Hepatocyte (in vitro differentiated cells): ENCODE measurements around the gene NRF1. TPM values are rescaled to one million over a fixed set of nuclear protein-coding genes. Genes with fewer than 3 reads are reported as not detected.

Experiments used
- DNase-seq: peaks from one replicate; pipeline ENCODE4 v3.0.0-alpha.2; 2016; ENCODE audit warnings: low spot score
- H2AFZ ChIP-seq: fragments of 200-600 bp; sonication (generic); 2 replicates; pipeline ENCODE4 v1.6.0; 2016; ENCODE audit warnings: antibody characterized with exemption, mild to moderate bottlenecking
- H3K27ac ChIP-seq: fragments of 200-600 bp; sonication (generic); 2 replicates; pipeline ENCODE4 v1.5.1; 2016; ENCODE audit warnings: mild to moderate bottlenecking
- H3K27me3 ChIP-seq: fragments of 200-600 bp; sonication (generic); 2 replicates; pipeline ENCODE4 v1.6.1; 2016
- H3K36me3 ChIP-seq: fragments of 200-600 bp; sonication (generic); replicated peaks from 2 replicates; pipeline ENCODE4 v1.5.1; 2016; ENCODE audit warnings: low read depth; ENCODE audit not compliant: insufficient read depth
- H3K4me1 ChIP-seq: fragments of 200-600 bp; sonication (generic); 2 replicates; pipeline ENCODE4 v1.5.1; 2016; ENCODE audit warnings: mild to moderate bottlenecking, moderate library complexity; ENCODE audit not compliant: insufficient read depth
- H3K4me2 ChIP-seq: fragments of 200-600 bp; sonication (generic); 2 replicates; pipeline ENCODE4 v1.6.0; 2016
- H3K4me3 ChIP-seq: fragments of 200-600 bp; sonication (generic); 2 replicates; pipeline ENCODE4 v1.5.1; 2016; ENCODE audit warnings: mild to moderate bottlenecking
- H3K79me2 ChIP-seq: fragments of 200-600 bp; sonication (generic); 2 replicates; pipeline ENCODE4 v1.6.0; 2017; ENCODE audit warnings: mild to moderate bottlenecking
- H3K9me2 ChIP-seq: fragments of 200-600 bp; sonication (generic); replicated peaks from 2 replicates; pipeline ENCODE4 v1.6.0; 2017; ENCODE audit warnings: mild to moderate bottlenecking; ENCODE audit not compliant: insufficient read depth
- H3K9me3 ChIP-seq: fragments of 200-600 bp; sonication (generic); 2 replicates; pipeline ENCODE4 v1.5.1; 2016; ENCODE audit warnings: low read depth, mild to moderate bottlenecking
- H4K20me1 ChIP-seq: fragments of 200-600 bp; sonication (generic); 2 replicates; pipeline ENCODE4 v1.6.0; 2016; ENCODE audit warnings: mild to moderate bottlenecking; ENCODE audit not compliant: insufficient read depth, poor library complexity, severe bottlenecking
- CTCF ChIP-seq: fragments of 200-600 bp; sonication (generic); IDR thresholded peaks from 2 replicates; pipeline ENCODE4 v1.5.1; 2016; ENCODE audit warnings: antibody characterized with exemption, mild to moderate bottlenecking; ENCODE audit not compliant: poor library complexity
- EZH2 ChIP-seq: fragments of 200-600 bp; sonication (generic); IDR thresholded peaks from 2 replicates; pipeline ENCODE4 v1.6.1; 2016; ENCODE audit warnings: antibody characterized with exemption, mild to moderate bottlenecking, borderline replicate concordance
- EZH2phosphoT487 ChIP-seq: fragments of 200-600 bp; sonication (generic); IDR thresholded peaks from one replicate; pipeline ENCODE4 v1.6.1; 2018; ENCODE audit warnings: antibody characterized with exemption, mild to moderate bottlenecking, low read depth, moderate library complexity; ENCODE audit not compliant: unreplicated experiment, severe bottlenecking
- WGBS: methylation state at CpG from one replicate; pipeline ENCODE4 v1.1.6; 2016; ENCODE audit warnings: low lambda C conversion rate; ENCODE audit errors: missing lambda C conversion rate; 5-methylcytosine and 5-hydroxymethylcytosine counted together
- polyA plus RNA-seq: library from polyadenylated mRNA; unstranded; fragments of >200 nt; fragmentation: Nextera tagmentation; extraction: Ambion mirVana; gene quantifications from 2 replicates; pipeline ENCODE4 v1.2.1, GENCODE V29; 2016
- total RNA-seq: library from RNA; depleted of rRNA; stranded (reverse); fragments of >200 nt; gene quantifications from 2 replicates; pipeline ENCODE4 v1.2.3, GENCODE V29; 2014

Gene NRF1
- total and polyA plus RNA-seq, 2 experiments from 2014 or later: 11.2 to 12.0 TPM

- DNase-seq: no peak
- Histone ChIP-seq H3K4me3 (no peak overlapping the region), H2AFZ (no peak overlapping the region), H4K20me1 (no peaks in the 10 kb centered on the region), H3K27ac (no peak overlapping the region), H3K9me2 (no peaks in the 10 kb centered on the region), H3K27me3 (no peaks in the 10 kb centered on the region), H3K79me2 (no peaks in the 10 kb centered on the region), H3K4me2 (no peak overlapping the region), H3K36me3 (no peaks in the 10 kb centered on the region), H3K9me3 (no peaks in the 10 kb centered on the region), H3K4me1 (peaks cover 19% of the 10 kb centered on the region)
- no peak for TF ChIP-seq EZH2phosphoT487
- WGBS: 92% methylated on average over 5 of the region's 5 CpGs
Observed at GRCh38 chr7:129742256-129742655, 130.7 kb downstream of the NRF1 start.

GRCh38 chr7:129746857-129747529 lies 135.5 kb downstream of the NRF1 start:
- DNase-seq: no peak
- Histone ChIP-seq H3K4me3 (no peak overlapping the region), H3K27me3 (no peaks in the 10 kb centered on the region), H3K27ac (peak overlapping the region; percentile 34), H3K79me2 (no peaks in the 10 kb centered on the region), H3K9me2 (no peaks in the 10 kb centered on the region), H3K4me1 (peaks cover 14% of the 10 kb centered on the region), H4K20me1 (no peaks in the 10 kb centered on the region), H2AFZ (no peak overlapping the region), H3K36me3 (no peaks in the 10 kb centered on the region), H3K4me2 (peak overlapping the region; percentile 4), H3K9me3 (no peaks in the 10 kb centered on the region)
- 74% methylated on average over 4 of the region's 4 CpGs for WGBS
- TF ChIP-seq EZH2 (no peak), CTCF (no peak)

GRCh38 chr7:129748356-129749109 lies 137.0 kb downstream of the NRF1 start:
- H4K20me1 ChIP-seq: no peaks in the 10 kb centered on the region
- peaks cover 14% of the 10 kb centered on the region for H3K4me1 ChIP-seq
- H3K9me3 ChIP-seq: no peaks in the 10 kb centered on the region
- no peaks in the 10 kb centered on the region for H3K36me3 ChIP-seq
- no peak for DNase-seq
- H3K27me3 ChIP-seq: no peaks in the 10 kb centered on the region
- TF ChIP-seq EZH2 (no peak), CTCF (no peak), EZH2phosphoT487 (no peak)
- H3K9me2 ChIP-seq: no peaks in the 10 kb centered on the region
- no peak overlapping the region for H3K27ac ChIP-seq
- H3K79me2 ChIP-seq: no peaks in the 10 kb centered on the region
- H3K4me3 ChIP-seq: no peak overlapping the region
- WGBS: 92% methylated on average over 4 of the region's 4 CpGs
- no peak overlapping the region for H3K4me2 ChIP-seq
- no peak overlapping the region for H2AFZ ChIP-seq

- Histone ChIP-seq H2AFZ (no peak overlapping the region), H3K36me3 (no peaks in the 10 kb centered on the region), H3K4me3 (no peak overlapping the region), H3K79me2 (no peaks in the 10 kb centered on the region), H3K4me1 (peaks cover 14% of the 10 kb centered on the region), H3K27me3 (no peaks in the 10 kb centered on the region), H3K9me3 (no peaks in the 10 kb centered on the region), H3K27ac (no peak overlapping the region), H4K20me1 (no peaks in the 10 kb centered on the region), H3K9me2 (no peaks in the 10 kb centered on the region), H3K4me2 (no peak overlapping the region)
- no peak for TF ChIP-seq EZH2phosphoT487
- TF ChIP-seq EZH2: no peak
- no peak for TF ChIP-seq CTCF
- no peak for DNase-seq
- 83% methylated on average over 7 of the region's 7 CpGs for WGBS
Observed at GRCh38 chr7:129750091-129750490, 138.6 kb downstream of the NRF1 start.
